ENCODE data around the gene TMEM54. TPM values are rescaled to one million over a fixed set of nuclear protein-coding genes. Genes with fewer than 3 reads are reported as not detected.

The TMEM54 gene
- total RNA-seq, 1 donor from 2014 or later = 19.8 TPM

DNA sequence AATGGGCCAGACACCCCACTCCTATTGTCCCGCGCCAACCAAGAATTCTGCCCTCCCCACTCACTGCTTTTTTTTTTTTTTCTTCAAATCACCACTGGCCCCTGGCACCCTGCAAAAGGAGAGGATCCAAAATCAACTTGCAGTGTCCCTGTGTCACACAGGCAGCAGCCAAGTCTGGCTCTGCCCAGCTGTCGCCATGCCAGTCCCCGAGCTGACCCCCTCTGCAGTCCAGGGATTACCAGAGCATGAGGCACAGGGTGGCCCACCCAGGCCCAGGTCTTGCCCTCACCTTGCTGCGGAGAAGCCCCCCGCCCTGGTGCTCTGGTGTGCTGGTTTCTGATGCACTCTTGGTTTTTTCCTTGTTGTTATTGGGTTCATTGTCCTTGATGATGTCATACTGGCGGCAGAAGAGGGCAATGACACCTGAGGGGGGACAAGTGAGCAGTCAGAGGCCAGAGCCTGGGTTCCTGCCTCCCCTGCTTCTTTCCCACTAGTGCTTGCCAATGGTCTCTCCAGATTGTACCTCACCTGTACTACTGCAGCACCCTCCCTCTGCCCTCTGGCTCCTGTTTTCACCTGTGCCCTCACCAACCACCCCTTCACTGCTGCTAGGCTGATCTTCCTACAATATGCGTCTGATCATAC, 36.7 kb downstream of the TMEM54 start:
- DNase-seq (ENCODE audit: low read depth in 2 of 2) = no peak

GRCh38 chr1:32863881-32864245, 37.3 kb downstream of the TMEM54 start:
- no peak for DNase-seq (ENCODE audit: low read depth in 2 of 2)

- no peak for DNase-seq (ENCODE audit: low read depth in 2 of 2)
Observed at GRCh38 chr1:32863218-32863880, 37.8 kb downstream of the TMEM54 start.

DNA sequence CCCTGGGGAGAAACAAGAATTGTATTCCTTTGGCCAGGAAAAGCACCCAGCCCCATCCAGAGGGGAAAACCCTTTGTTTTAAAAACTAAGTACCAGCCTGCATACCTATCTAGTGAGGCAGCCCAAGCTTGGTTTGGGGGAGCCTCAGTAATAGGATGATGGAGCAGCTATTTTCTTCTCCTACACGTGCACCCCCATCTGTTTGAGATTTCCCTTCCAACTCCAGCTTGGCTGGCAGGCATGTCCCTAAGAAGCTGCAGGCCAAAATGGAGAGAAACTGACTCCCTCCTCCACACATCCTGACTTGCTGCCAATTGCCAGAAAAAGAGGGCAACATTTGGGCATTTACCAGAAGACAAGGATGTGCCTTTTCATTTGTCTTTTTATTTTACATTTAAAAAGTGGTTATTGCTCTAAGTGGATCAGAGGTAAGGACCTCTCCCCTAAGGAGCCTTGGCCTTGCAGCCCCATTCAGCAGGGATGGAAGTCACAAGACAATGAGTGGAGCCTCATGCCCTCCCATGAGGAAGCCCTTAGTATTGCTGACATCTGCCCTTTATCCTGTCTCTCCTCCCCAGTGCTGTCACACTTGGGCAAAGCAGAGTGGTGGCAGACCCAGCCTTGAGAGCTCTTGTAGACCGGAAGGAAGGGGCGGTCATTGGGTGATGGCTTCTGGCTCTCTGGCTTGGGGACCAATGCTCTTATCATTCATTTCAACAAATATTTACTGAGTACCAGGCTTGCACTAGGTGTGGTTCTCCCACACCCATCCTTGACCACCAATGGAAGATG, 39.1 kb downstream of the TMEM54 start:
- no peak for DNase-seq (ENCODE audit: low read depth in 2 of 2)

DNA sequence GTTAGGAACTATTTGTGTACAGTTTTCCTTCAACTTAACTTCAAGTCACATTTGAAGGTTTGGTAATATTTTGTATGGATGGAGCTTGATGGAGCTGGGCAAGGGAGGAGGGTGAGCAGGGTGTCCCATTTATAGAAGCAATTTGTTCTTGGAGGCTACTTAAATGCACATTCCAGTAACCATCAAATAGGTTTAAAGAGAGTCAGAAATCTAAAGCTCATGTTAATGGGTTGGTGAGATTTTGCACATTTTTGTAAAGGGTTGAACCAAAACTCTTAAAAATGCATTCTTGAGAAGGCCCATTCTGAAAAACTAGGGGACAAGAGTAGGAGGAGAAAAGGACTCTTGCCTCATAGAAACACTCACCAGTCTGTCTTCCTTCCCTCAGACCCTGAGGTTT, 40.6 kb downstream of the TMEM54 start:
- no peak for DNase-seq (ENCODE audit: low read depth in 2 of 2)

GRCh38 chr1:32859915-32860314, 41.3 kb downstream of the TMEM54 start:
- DNase-seq (ENCODE audit: low read depth in 2 of 2) = peak in 1 of 2 donors; percentile 44

- no peak for DNase-seq (ENCODE audit: low read depth in 2 of 2)
Observed at GRCh38 chr1:32858791-32859190, 42.4 kb downstream of the TMEM54 start.

- no peak for DNase-seq (ENCODE audit: low read depth in 2 of 2)
Observed at GRCh38 chr1:32858136-32858535, 43.1 kb downstream of the TMEM54 start.

- no peak for DNase-seq (ENCODE audit: low read depth in 2 of 2)
Observed at GRCh38 chr1:32855861-32856617, 45.1 kb downstream of the TMEM54 start.

DNA sequence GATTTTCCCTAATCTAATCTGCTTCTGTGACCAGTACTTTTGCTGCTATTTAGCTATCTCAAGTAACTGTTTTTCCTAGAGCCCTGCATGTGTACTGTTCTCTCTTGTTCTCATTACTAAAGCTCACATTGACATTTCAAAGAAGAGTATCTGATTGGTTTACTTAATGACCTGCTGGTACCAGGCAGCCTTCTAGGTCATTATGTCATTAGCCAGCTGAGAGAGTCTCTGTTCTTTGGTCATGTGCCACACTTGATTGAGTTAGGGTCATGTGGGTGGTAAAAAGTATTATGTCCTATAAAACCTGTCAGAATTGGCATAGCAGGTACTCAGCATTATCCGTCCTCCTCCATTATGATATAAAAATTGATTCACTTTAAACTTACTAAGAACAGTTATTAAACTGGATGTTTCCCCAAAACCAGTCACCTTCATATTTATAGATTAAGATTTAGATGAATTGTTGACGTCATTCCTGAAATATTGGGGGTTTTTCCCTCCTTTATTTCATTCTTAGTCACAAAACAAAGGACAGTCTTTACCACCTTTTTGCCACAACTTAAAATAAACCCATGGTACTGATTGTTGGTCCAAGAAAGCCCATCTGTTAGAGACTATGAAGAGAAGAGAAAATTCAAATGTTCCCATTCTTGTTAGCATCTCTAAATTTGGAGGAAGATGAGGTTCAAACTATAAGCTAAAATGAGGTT, 52.7 kb downstream of the TMEM54 start:
- DNase-seq (ENCODE audit: low read depth in 2 of 2) = no peak

Other genes starting within 250 kb of the TMEM54 start
- 11.7 and 14.7 TPM in 2 replicates for gene SYNC, start 198.6 kb downstream of the TMEM54 start, total RNA-seq
- gene YARS1, start 84.0 kb downstream of the TMEM54 start, total RNA-seq = 65.2 and 73.3 TPM in 2 replicates
- gene S100PBP, start 83.7 kb downstream of the TMEM54 start, total RNA-seq = 11.9 and 14.3 TPM in 2 replicates
- gene FNDC5, start 30.5 kb downstream of the TMEM54 start, total RNA-seq = 0.25 and 0.51 TPM in 2 replicates
- not detected in 2 replicates for gene HPCA, start 14.9 kb downstream of the TMEM54 start, total RNA-seq
- gene RNF19B, start 63.4 kb upstream of the TMEM54 start, total RNA-seq = 14.2 and 16.6 TPM in 2 replicates
- gene AK2, start 135.5 kb upstream of the TMEM54 start, total RNA-seq = 58.4 and 58.7 TPM in 2 replicates
- gene AZIN2, start 179.8 kb upstream of the TMEM54 start, total RNA-seq = 0.64 and 1.3 TPM in 2 replicates